CD1c-positive myeloid dendritic cell (primary cell): ENCODE results near the gene RESP18.

Source experiments
- DNase-seq: peaks from one replicate; pipeline ENCODE4 v3.0.0-alpha.2; 2016; ENCODE audit errors: extremely low spot score

The RESP18 gene

DNA sequence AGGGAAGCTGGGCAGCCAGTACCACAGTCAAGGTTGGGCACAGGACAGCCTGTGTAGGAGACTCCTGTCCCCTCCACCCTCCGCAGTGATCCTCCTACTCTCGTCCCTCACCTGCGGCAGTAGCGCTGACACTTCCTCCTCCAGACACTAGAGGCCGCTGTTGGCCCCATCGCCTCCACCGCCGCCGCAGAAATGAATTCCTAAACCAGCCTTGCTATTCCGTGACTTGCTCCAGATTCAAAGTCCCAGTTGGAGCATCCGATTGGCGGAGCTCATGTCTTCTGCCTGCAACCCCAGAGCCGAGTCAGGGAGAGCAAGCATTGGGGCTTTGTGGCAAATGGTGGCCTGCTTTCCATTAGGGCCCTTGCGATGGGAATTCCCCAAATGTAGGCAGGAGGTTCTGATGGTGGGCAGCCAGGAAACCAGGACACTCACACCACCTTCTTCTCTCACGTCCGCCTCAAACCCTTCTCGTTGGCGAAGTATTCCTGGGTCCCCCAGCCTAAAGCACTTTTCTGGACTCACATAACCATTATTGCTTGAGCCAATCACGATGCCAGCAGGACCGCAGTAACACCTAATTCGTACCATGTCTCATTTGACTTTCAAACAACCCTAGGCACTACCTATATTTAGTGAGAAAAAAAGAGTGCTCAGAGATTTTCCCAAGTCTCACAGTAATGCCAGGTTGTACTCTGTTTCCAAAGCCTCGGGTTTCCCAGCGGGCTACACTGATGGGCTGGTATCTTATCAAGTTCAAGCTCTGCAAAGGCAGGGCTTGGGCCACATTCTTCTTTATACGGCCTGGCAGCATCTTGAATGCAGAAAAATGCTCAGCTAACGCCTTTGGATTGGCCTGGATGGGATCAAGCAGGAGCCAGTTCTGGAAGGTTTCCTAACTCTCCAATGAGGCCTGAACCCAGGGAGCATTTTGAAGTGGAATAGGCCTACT is 54.6 kb downstream of the RESP18 start:
- peak; percentile 84 for DNase-seq
